GM12891 (cell line): ENCODE results near the gene PSG4.
"Not testable (repeated sequence)": the region's sequence is repeated elsewhere in the genome, so short reads cannot be mapped to it uniquely, and the experiment has no call there.

Experiments
- POLR2A ChIP-seq: IDR thresholded peaks from 2 replicates; pipeline ENCODE4 v1.6.1; 2011; ENCODE audit warnings: low read depth, low read length, control low read depth
- POLR2AphosphoS5 ChIP-seq: IDR thresholded peaks from 2 replicates; pipeline ENCODE4 v1.6.1; 2011; ENCODE audit warnings: low read depth, low read length, control low read depth

DNA sequence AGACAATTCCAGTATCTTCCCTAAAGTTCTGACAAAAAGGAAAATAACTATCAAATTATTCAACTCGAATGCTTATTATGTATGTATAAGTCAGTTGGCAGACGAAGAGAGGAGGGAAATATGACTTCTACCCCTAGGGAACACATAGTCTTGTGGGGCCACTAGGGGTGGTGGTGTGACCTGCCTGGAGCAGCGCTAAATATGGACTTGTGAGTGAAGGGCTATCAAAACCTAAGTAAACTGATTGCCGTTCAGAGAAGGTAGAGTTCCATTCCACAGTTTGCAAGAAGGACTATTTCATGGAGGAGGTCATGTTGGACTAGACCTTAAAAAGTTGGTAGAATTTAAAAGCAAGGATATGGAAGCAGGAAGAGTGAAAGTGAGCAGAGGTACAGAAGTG lies 32.8 kb upstream of the PSG4 start:
- not testable (repeated sequence) for TF ChIP-seq POLR2AphosphoS5, POLR2A
